Thymus (tissue), 11 donors: Measurements from ENCODE around the gene GINS2. TPM values are rescaled to one million over a fixed set of nuclear protein-coding genes. Genes with fewer than 3 reads are reported as not detected.

ENCODE experiments used
- DNase-seq, 9 donors: peaks; one replicate each; pipeline ENCODE4 v3.0.0-alpha.2; 2013; ENCODE audit warnings: low spot score in 9 of 9, low read depth in 6 of 9, missing footprints in 1 of 9
- H3K27ac ChIP-seq, 2 donors: one replicate each; pipeline ENCODE4 v1.5.1; 2013; ENCODE audit warnings: control low read depth in 1 of 2, low read depth in 1 of 2, low read length in 1 of 2, mild to moderate bottlenecking in 1 of 2, moderate library complexity in 1 of 2
- H3K27me3 ChIP-seq, 2 donors: one replicate each; pipeline ENCODE4 v1.5.1; 2013; ENCODE audit warnings: low read length in 1 of 2; ENCODE audit not compliant: control insufficient read depth in 2 of 2, insufficient read depth in 1 of 2
- H3K36me3 ChIP-seq, 2 donors: one replicate each; pipeline ENCODE4 v1.5.1; 2013; ENCODE audit warnings: low read length in 1 of 2, mild to moderate bottlenecking in 1 of 2, moderate library complexity in 1 of 2; ENCODE audit not compliant: control insufficient read depth in 2 of 2, insufficient read depth in 2 of 2
- H3K4me1 ChIP-seq, 2 donors: one replicate each; pipeline ENCODE4 v1.5.1; 2013; ENCODE audit warnings: low read length in 2 of 2; ENCODE audit not compliant: control insufficient read depth in 2 of 2, insufficient read depth in 2 of 2
- H3K4me3 ChIP-seq, 2 donors: one replicate each; pipeline ENCODE4 v1.5.1; 2013; ENCODE audit warnings: low read length in 2 of 2, control low read depth in 1 of 2, mild to moderate bottlenecking in 1 of 2
- H3K9me3 ChIP-seq, 2 donors: one replicate each; pipeline ENCODE4 v1.5.1; 2013; ENCODE audit warnings: low read length in 1 of 2, mild to moderate bottlenecking in 1 of 2; ENCODE audit not compliant: control insufficient read depth in 2 of 2, insufficient read depth in 1 of 2
- WGBS: extraction: QIAGEN DNeasy Blood & Tissue Kit; methylation state at CpG from one replicate; pipeline ENCODE4 v1.1.7; 2013; 5-methylcytosine and 5-hydroxymethylcytosine counted together
- polyA plus RNA-seq: library from polyadenylated mRNA; stranded (reverse); fragments of 200-250 nt; gene quantifications from one replicate; pipeline ENCODE4 v1.2.3, GENCODE V29; 2013
- total RNA-seq: library from RNA; stranded (reverse); fragments of 120-200 nt; gene quantifications from one replicate; pipeline ENCODE4 v1.2.4, GENCODE V29; 2013
- donor health status: healthy.

Gene GINS2
- total and polyA plus RNA-seq, 2 donors, result 1.4 to 23.2 TPM

- H3K27me3 ChIP-seq, result no peaks in the 10 kb centered on the region
- H3K36me3 ChIP-seq, result peaks cover 88 to 94% of the 10 kb centered on the region in 2 donors
- 98% methylated on average over 21 of the region's 21 CpGs for WGBS
- H3K27ac ChIP-seq, result no peak overlapping the region
- no peak overlapping the region for H3K4me3 ChIP-seq
- no peak for DNase-seq
- peaks cover 0 to 2% of the 10 kb centered on the region in 2 donors for H3K4me1 ChIP-seq
- no peaks in the 10 kb centered on the region for H3K9me3 ChIP-seq
These were observed 31.5 kb downstream of the GINS2 start for GRCh38 chr16:85657267-85657650.

- DNase-seq, result no peak
- Histone ChIP-seq H3K36me3 (peaks cover 85 to 94% of the 10 kb centered on the region in 2 donors), H3K9me3 (no peaks in the 10 kb centered on the region), H3K4me3 (no peak overlapping the region), H3K27me3 (no peaks in the 10 kb centered on the region), H3K4me1 (peaks cover 0 to 2% of the 10 kb centered on the region in 2 donors), H3K27ac (no peak overlapping the region)
- 97% methylated on average over 59 of the region's 59 CpGs for WGBS
These were observed 32.1 kb downstream of the GINS2 start for GRCh38 chr16:85656351-85657266.

- Histone ChIP-seq H3K4me1 (peaks cover 6% of the 10 kb centered on the region in 2 donors), H3K27me3 (no peaks in the 10 kb centered on the region), H3K9me3 (peaks cover 0 to under 1% of the 10 kb centered on the region in 2 donors), H3K4me3 (no peak overlapping the region), H3K36me3 (peaks cover 86 to 97% of the 10 kb centered on the region in 2 donors), H3K27ac (no peak overlapping the region)
- no peak for DNase-seq
- 97% methylated on average over 35 of the region's 35 CpGs for WGBS
These were observed 33.3 kb downstream of the GINS2 start for GRCh38 chr16:85655216-85656129.

- WGBS, result 98% methylated on average over 41 of the region's 41 CpGs
- DNase-seq, result no peak
These were observed 34.3 kb downstream of the GINS2 start for GRCh38 chr16:85654251-85655095.

GRCh38 chr16:85653290-85653891 is 35.4 kb downstream of the GINS2 start:
- 90% methylated on average over 21 of the region's 21 CpGs for WGBS
- Histone ChIP-seq H3K27me3 (no peaks in the 10 kb centered on the region), H3K36me3 (peaks cover 86 to 100% of the 10 kb centered on the region in 2 donors), H3K4me3 (no peak overlapping the region), H3K4me1 (peaks cover 4 to 6% of the 10 kb centered on the region in 2 donors), H3K27ac (peak overlapping the region in 1 of 2 donors; percentile 64), H3K9me3 (peaks cover 1 to 9% of the 10 kb centered on the region in 2 donors)
- no peak for DNase-seq

More at GRCh38 chr16:85654251-85655095, 34.3 kb downstream of the GINS2 start:
- Histone ChIP-seq H3K9me3 (peaks cover 1 to 6% of the 10 kb centered on the region in 2 donors), H3K4me3 (no peak overlapping the region), H3K36me3 (peaks cover 86 to 100% of the 10 kb centered on the region in 2 donors), H3K27me3 (no peaks in the 10 kb centered on the region), H3K4me1 (peaks cover 4 to 6% of the 10 kb centered on the region in 2 donors), H3K27ac (no peak overlapping the region)

GRCh38 chr16:85652431-85653221 is 36.1 kb downstream of the GINS2 start:
- H3K36me3 ChIP-seq, result peaks cover 86 to 100% of the 10 kb centered on the region in 2 donors
- DNase-seq, result no peak
- H3K27me3 ChIP-seq, result no peaks in the 10 kb centered on the region
- WGBS, result 90% methylated on average over 35 of the region's 35 CpGs
- peak overlapping the region in 1 of 2 donors; percentile 25 for H3K27ac ChIP-seq
- H3K4me3 ChIP-seq, result no peak overlapping the region
- peaks cover 1 to 9% of the 10 kb centered on the region in 2 donors for H3K9me3 ChIP-seq
- peaks cover 4 to 6% of the 10 kb centered on the region in 2 donors for H3K4me1 ChIP-seq

GRCh38 chr16:85651629-85652430 is 36.9 kb downstream of the GINS2 start:
- no peak for DNase-seq
- no peak overlapping the region for H3K4me3 ChIP-seq
- no peaks in the 10 kb centered on the region for H3K27me3 ChIP-seq
- H3K27ac ChIP-seq, result peak overlapping the region in 1 of 2 donors; percentile 15
- peaks cover 4 to 6% of the 10 kb centered on the region in 2 donors for H3K4me1 ChIP-seq
- peaks cover 1 to 9% of the 10 kb centered on the region in 2 donors for H3K9me3 ChIP-seq
- H3K36me3 ChIP-seq, result peaks cover 85 to 99% of the 10 kb centered on the region in 2 donors
- WGBS, result 97% methylated on average over 27 of the region's 27 CpGs
